NCI-H128 (cell line): ENCODE measurements around the gene LRRC3B.

ENCODE experiments used
- DNase-seq: peaks from one replicate; lab custom pipeline; 2025; ENCODE audit not compliant: unreplicated experiment; lab: John Stamatoyannopoulos, UW

Gene LRRC3B

DNA sequence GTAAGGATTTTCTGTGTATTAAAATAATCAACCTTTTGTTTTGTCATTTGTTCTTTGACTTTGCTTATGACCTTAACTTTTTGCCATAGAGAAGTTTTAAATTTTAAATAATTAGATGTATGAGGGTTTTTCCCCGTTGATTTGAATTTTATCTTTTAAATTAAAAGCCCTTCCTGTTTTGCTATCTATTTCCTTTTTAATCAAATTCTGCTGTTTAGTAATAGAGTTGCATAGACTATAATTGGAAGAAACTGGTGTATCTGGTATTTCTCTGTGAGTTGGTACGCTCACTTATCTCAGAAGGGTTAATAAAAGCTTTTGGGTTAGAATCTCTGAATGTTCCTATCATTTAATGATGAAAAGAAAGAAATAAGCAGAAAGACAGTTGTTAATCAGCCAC, 82.2 kb downstream of the LRRC3B start:
- no peak for DNase-seq

- DNase-seq, result no peak
These were observed 85.9 kb downstream of the LRRC3B start for GRCh38 chr3:26708501-26708900.

DNA sequence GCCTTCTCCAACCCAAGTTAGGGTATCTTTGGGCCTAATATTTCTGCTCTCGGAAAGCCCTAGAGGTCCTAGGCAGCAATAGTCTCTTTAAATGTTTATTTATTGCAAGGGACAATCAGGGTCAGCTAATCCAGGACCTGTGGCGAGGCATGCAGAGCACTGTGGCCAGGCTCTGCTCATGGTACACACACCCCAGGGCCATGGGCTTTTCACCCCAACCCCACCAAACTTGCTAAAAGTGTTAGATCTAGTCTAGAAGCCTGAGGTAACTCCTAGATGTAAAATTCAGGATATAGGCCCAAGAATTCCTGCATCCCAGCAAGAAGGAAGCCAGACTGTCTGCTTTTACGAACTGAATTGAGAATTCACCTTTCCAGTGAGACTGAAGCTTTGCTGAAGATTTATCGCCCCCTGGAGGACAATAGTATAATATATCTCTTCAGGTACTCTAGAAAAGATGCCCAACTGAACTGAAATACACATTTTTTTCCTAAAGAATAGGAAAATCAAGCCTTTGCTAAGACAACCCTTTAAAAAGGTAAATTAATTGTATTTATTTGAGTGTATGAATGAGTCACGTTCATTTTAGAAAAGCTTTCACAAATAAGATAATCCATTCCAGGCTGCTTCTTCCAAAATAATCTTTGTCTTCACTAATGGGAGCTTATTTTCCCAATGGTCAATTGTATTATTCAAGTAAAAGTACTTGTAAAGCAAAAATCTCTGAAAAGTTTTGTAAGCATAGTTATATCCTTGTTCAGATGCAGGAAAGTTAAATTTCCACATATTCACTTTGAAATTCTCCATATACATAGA, 89.8 kb downstream of the LRRC3B start:
- DNase-seq, result no peak

DNA sequence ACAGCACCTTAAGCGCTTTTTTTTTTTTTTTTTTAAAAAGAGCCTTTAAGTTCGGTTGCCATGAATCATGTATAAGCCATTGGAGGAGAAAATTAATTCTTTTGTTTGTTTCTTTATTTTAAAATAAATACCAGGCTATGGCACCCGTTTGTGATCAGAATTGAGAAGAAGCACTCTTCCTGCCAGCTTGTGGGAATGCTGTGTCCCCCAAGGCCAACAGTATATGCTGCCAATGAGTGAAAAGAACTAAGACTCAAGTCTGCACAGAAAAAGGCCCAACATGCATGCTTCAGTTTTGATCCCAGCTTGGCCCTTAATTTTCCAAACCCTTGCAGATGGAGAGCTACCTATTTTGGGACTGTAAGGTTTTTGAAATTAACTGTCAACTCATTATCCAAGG, 90.5 kb downstream of the LRRC3B start:
- no peak for DNase-seq

GRCh38 chr3:26714485-26714884, 91.9 kb downstream of the LRRC3B start:
- no peak for DNase-seq

GRCh38 chr3:26715431-26715830, 92.9 kb downstream of the LRRC3B start:
- DNase-seq, result no peak

- DNase-seq, result no peak
These were observed 95.7 kb downstream of the LRRC3B start for GRCh38 chr3:26718315-26718714.

- no peak for DNase-seq
These were observed 96.6 kb downstream of the LRRC3B start for GRCh38 chr3:26719134-26719533.

DNA sequence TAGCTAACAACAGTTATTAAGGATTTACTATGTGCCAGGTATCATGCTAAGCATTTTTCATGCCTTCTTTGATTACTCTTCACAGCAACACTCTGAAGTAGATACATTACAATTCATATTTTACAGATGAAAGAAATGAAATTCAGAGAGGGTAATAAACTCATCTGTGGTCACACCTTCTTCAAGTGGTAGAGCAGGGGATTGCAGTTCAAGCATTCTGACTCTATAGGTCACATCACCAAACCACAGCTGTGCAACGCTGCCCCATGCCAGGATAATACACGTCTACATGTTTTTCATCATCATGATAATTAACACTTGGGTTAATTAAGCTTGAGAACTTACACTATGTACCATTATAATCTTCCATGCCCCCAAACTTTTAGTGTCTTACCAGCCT, 98.5 kb downstream of the LRRC3B start:
- no peak for DNase-seq

DNA sequence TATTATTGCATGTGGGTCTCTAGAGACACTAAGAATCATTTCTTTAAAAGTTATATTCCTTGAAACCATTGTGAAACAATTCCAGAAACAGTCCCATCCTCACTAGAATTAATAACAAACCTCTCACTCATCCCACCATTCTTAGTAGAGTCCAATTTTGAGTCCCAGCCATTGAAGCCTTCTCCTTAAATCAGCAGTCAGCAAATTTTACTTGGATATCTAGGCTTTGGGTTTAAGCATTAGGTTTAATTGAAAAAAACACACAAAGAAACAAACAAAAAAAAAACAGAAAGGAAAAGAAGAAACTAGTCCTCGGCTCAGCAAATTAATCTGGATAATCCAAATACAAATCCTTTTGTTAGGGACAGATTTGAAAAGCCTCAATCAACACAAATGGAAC, 109.3 kb downstream of the LRRC3B start:
- no peak for DNase-seq

DNA sequence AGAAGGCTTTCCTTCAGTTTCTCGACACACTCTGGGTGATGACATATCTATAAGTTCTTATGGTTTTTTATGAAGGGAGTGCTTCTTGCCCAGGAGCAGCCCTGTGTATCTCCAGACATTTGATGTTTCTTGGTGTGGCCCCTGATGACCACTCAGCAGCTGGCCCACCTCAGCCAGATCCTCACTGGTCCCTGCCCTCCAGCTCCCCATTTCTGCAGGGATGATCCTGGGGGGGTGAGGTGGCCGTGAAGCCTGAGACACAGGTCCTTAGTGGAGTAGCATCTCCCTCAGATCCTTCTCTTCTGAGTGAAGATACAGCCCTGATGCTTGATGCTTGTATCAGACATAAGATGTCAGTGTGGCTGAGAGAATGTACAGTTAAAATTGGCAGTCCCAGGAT, 127.7 kb downstream of the LRRC3B start:
- no peak for DNase-seq

DNA sequence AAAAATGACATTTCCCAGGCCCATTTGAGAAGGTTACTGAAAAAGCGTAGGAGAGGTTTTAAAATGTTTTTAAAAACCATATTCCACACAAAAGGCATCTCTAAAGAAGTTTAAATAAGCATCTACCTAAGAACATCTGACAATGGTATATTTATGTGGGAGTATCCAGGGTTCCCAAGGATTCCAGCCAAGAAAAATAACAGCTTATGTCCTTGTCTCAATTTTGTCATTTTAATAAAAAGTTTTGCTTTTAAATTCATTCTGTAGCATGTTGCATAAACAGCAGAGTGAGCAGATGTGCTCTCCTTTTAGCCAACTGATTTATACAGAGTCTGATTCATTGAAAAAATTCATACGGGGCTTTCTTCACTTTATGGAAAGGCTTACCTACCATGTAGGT, 129.9 kb downstream of the LRRC3B start:
- no peak for DNase-seq

- no peak for DNase-seq
These were observed 130.5 kb downstream of the LRRC3B start for GRCh38 chr3:26753095-26753494.

DNA sequence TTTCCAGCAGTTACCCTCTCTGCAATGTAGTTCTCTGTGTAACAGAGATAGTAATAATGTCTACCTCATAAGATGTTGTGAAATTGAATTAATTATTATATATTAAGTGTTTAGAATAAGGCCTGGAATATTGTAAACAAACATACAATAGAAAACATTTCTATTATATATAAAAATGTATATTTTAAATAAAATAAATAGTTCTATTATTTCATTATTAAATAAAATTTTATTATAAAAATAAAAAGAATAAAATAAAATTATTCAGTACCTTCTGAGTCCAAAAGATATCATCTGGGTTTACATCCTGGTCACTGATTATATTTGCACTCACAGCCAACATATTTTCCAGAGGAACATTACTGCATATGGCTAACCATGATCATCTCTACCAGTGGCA, 135.4 kb downstream of the LRRC3B start:
- DNase-seq, result no peak
